Measurements from ENCODE around the gene LYZL1.

GRCh38 chr10:29276251-29276850 lies 12.5 kb upstream of the LYZL1 start:
- TF ChIP-seq CTCF (conservative IDR thresholded peaks at IDR 0.05), result no peak
- no peak for TF ChIP-seq EZH2 (IDR thresholded peaks at IDR 0.05; ENCODE audit: low read depth)
